Stomach (tissue), 4 donors: ENCODE results near the gene S1PR2.

Experiments used
- EP300 ChIP-seq: sonication (generic); formaldehyde crosslinking; IDR thresholded peaks from one replicate; pipeline ENCODE4 v1.6.1; 2017; ENCODE audit warnings: antibody characterized with exemption
- POLR2A ChIP-seq, 4 donors: fragments of 450-650 bp; IDR thresholded peaks; one replicate each; pipeline ENCODE4 v1.6.1; 2016; ENCODE audit warnings: antibody characterized with exemption in 4 of 4, control low read depth in 2 of 4, mild to moderate bottlenecking in 1 of 4, moderate library complexity in 1 of 4
- POLR2AphosphoS5 ChIP-seq, 3 donors: sonication (generic); formaldehyde crosslinking; IDR thresholded peaks; one replicate each; pipeline ENCODE4 v1.6.1; 2016; ENCODE audit warnings: antibody characterized with exemption in 3 of 3
- TF ChIP-seq, protein P1 (sequence below), 7 experiments: fragments of 450-650 bp in 4 of 7; fragments of 200-600 bp in 3 of 7; sonication (generic) in 3 of 7; IDR thresholded peaks; one replicate each; pipeline ENCODE4 v1.5.1; 2016 to 2019; ENCODE audit warnings: antibody characterized with exemption in 7 of 7, control low read depth in 2 of 7, mild to moderate bottlenecking in 1 of 7

DNA sequence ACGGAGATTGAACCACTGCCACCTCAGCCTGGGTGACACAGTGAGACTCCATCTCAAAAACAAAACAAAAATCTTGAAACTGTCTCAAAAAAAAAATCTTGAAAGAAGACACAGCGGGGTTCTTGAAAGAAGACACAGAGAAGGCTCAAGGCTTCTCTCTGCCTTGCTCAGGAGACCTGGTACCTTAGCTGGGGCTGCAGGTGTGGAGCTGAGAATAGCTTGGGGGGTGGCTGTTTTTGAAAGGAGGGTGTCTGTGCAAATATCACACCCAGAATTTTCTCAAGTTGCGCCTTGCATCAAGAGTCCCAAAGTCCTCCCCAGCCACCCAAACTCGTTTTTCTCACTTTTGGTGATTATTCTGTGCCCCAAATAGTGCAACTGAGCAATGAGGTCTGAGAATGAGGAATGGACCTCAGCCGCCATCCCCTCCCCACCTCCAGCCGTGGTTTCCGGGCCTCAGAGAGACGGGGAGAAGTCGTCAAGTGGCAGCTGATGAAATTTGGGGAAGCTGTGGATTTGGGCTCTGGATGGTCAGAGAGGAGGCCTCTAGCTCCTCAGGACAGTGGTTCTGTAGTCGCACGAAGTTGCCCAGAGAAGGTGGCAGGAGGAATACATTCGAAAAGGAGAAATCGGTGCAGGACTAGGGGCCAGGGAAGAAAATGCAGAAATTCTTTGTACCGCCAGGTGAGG is 8.8 kb downstream of the S1PR2 start:
- TF ChIP-seq, protein P1, sequence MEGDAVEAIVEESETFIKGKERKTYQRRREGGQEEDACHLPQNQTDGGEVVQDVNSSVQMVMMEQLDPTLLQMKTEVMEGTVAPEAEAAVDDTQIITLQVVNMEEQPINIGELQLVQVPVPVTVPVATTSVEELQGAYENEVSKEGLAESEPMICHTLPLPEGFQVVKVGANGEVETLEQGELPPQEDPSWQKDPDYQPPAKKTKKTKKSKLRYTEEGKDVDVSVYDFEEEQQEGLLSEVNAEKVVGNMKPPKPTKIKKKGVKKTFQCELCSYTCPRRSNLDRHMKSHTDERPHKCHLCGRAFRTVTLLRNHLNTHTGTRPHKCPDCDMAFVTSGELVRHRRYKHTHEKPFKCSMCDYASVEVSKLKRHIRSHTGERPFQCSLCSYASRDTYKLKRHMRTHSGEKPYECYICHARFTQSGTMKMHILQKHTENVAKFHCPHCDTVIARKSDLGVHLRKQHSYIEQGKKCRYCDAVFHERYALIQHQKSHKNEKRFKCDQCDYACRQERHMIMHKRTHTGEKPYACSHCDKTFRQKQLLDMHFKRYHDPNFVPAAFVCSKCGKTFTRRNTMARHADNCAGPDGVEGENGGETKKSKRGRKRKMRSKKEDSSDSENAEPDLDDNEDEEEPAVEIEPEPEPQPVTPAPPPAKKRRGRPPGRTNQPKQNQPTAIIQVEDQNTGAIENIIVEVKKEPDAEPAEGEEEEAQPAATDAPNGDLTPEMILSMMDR (IDR thresholded peaks at IDR 0.05), result no peak
- TF ChIP-seq EP300 (no peak), POLR2A (IDR thresholded peaks at IDR 0.05) (no peak), POLR2AphosphoS5 (IDR thresholded peaks at IDR 0.05) (no peak)
